ENCODE data around the gene PHF21B.

PHF21B gene

DNA sequence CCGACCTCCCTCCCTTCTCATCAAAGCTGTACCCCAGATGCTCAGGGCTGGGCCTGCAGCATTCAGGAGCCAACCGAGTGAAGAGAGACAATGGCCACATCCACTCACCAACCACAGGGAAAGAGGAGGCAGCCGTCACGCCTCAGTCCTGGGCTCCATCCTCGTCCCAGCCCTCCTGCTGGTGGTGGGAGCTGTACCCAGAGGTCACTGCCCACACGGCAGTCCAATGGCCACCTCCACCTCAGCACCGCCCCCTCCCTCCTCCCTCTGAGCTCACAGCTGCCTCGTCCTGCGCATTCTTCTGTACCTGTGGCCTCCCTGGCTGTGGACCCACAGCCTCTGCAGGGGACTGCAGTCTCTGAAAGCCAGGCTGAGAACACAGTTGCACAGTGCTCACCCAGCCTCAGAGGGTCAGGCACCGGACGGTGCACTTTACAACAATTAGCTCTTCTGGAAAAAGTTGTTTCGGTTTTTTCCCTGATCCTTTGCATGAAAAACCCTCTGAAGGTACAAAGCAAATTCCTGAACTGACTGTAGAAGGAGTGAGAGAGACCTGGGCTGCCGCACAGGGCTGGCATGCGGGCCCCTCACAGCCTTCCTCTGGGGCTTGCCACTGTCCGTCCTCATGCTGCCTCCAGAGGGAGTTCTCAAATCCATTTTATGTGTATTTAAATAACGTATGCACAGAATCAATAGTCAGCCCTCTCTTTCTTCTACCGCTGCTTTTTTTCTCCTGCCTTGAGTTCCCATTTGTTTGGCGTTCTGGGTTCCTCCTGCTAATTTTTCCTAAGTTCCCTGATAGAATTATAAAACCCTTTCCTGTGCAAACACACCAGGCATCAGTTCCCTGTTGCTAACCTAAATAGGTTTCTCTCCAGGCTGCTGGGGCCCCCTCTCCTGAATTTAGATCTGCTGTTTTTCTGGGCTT, 52.7 kb downstream of the PHF21B start:
- no peak for DNase-seq (ENCODE audit: low spot score)

DNA sequence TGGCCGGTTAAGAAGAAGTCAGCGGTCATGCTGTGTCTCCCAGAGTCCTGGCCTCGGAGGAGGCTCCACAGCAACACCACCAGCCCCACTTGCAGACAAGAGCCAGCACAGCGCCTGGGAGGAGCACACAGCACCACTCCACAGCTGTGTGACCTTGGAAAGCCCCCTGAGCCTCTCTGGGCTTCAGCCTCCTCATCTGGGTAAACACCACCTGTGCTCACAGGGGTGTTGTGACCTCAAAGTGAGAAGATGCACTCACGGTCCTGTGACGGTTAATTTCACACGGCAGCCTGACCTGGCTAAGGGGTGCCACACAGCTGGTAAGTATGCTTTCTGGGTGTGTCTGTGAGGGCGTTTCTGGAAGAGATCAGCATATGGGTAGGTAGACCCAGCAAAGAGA, 54.7 kb downstream of the PHF21B start:
- no peak for DNase-seq (ENCODE audit: low spot score)

DNA sequence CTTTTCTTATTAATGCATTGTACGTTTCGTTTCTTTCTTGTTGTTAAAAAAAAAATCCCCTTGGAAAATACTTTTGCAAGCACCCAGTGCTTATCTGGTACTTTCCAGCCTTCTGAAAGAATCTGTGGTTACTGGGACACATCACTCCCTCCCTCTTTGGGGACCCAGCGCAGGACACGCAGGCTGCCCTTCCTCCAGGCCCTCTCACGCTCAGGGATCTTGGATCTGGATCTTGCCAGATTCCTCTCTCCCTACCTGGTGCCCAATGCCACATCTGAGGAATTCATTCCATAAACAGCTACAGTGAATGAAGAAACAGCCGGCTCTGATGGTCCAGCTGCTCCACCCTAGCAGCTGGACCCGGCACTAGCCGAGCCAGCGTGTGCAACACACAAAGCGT, 55.7 kb downstream of the PHF21B start:
- no peak for DNase-seq (ENCODE audit: low spot score)

DNA sequence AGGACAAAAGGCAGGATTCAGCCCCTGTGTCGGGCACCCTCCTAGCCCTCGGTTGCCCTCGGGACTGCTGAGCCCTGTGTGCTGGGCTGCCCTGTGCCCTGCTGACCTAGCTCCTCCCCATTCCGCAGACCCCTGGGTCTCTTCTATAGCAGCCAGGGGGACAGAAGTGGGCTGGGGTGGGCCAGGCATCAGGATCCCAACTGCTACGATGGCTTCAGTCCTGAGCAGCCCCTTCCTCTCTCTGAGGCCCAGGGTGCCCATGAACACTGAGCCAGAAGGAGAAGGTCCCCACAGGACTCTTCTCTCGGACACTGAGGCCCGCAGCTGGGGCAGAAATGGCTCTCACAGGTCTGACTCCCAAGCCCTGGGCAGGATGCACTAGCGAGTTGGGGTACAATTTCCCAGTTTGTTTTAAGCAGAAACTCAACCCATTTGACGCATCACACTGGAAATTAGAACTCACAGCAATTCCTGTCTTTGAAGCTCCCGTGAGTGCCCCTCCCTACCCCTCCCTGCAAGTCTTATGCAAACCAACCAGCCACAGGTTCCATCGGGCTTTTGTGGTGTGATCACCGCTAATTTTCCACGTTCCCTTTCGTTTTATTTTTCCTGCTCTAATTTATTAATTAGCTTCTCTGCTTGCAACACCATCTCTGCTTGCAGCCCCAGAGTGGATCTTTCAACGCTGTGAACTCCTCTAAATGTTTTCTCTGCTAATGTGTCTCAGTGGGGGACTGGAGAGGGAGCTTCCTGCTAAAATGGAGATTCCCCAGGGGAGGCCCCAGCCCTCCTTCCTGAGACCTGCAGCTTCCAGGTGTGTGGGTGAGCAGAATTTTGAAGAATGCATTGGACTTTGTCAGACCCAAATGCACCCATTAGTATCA, 56.7 kb downstream of the PHF21B start:
- no peak for DNase-seq (ENCODE audit: low spot score)

- DNase-seq (ENCODE audit: low spot score): no peak
Observed at GRCh38 chr22:44951510-44951816, 58.3 kb downstream of the PHF21B start.

DNA sequence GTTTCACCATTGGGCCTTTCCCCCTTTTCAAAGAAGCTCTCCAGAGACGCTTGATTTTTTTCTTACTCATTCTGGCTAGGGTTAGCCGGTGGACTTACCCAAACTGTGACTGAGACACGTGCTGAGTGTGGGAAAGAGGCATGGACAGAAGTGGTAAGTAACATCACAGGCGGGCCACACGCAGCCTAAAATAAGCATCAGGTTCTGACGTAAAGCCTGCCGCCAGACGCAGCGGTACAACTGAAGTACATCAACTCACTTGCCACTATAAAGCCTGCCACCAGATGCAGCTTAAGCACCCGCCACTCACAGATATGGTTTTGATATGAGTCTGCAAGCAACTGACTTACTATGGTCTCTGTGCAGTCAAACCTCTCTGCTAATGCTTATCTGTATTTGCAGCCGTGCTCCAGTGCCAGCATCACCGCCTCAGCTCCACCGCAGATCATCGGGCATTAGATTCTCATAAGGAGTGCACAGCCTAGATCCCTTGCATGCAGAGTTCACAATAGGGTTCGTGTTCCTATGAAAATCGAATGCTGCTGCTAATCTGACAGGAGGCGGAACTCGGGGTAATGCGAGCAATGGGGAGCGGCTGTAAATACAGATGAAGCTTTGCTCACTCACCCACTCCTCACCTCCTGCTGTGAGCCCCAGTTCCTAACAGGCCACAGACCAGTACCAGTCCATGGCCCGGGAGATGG, 58.8 kb downstream of the PHF21B start:
- no peak for DNase-seq (ENCODE audit: low spot score)

DNA sequence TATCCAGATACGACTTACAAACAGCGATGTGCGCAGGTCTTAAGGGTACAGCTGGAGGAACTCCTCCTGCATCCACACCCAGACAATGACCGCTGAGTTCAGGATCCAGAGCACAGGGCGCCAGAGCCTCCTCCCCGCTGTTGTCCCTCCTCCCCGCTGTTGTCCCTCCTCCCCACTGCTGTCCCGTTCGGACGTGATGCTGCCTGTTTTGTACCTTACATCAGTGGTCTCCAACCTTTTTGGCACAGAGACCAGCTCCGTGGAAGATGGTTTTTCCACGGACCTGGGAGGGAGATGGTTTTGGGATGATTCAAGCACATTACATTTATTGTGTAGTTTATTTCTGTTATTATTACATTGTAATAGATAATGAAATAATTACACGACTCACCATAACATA, 62.0 kb downstream of the PHF21B start:
- DNase-seq (ENCODE audit: low spot score): no peak

DNA sequence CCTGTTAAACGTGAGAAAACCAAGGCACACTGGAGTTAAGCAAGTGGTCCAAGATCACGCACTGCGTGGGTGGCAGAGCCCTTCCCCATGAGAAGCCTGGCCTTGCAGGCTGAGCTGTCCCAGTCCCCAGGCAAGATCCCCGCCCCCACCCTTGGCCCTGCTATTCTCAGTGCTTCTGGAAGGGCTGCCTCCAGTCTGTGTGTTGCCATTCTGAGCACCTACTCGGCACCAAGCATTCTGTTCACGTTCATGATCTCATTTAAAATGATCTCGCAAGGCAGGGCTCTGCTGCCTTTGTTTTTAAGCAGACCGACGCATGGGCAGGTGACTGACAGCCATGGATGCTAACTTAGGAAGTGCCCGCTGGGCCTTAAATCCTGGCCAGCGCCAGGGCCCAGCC, 62.8 kb downstream of the PHF21B start:
- no peak for DNase-seq (ENCODE audit: low spot score)

DNA sequence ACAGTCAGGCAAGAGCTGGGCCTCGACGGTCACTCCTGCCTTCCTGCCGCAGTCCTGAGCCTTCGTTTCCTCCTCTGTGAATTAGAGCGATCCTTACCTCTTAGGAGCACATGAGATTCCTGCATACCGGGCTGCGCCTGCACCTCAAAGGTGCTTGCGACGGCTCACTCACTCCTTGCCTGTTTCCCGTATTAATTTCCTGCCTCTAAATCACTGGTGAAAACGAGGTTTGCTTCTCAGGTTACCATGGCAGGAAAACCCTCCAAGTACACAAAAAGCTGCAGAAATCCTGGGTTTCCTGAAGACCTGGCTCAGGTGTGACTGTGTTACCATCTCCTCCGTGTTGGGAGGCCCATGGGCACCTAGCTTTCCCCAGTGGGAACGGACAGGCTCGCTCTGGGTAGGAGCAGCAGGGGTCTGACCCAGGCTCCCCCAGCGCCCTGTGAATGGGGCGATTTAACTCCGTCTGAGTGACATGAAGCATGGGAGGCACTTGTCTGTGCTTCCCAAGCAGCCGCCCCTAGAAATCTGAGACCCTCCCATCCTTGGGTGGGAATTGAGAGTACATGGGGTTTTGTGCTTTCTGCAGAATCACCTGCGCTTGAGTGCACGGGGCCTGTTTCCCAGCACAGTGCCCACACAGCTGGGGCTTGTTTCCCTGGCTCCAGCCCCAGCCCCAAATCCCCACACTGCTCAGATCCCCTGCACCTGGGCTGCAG, 64.8 kb downstream of the PHF21B start:
- no peak for DNase-seq (ENCODE audit: low spot score)

DNA sequence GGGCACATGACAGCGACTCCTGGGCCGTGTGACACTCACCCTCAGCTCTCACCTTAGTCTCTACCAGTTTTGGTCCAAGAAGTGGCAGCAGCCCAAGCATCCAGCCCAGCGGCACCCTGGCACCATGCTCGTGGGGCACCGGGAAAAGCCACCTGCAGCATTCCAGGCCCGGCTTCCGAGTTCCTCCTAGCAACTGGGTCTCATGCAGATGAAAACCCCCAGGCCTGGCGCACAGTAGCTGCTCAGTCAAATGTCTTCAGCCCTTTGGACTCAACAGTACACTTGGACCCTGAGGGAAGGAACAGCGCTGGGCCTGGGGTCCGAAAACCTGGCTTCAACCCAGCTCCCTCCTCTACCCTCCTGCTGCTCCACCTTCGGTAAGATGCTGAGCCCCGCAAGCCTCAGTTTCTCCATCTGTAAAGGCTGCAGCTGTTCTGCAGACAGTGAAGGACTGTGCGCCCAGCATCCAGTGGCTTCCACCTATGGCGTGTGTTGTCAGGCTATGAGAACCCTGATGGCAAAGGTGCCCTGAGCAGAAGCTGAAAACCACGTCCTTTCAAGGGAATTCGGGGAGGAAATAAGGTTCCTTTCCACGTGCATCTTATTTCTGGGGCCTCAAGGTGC, 66.0 kb downstream of the PHF21B start:
- no peak for DNase-seq (ENCODE audit: low spot score)

GRCh38 chr22:44942979-44943700, 66.7 kb downstream of the PHF21B start:
- no peak for DNase-seq (ENCODE audit: low spot score)

GRCh38 chr22:44942056-44942455, 67.7 kb downstream of the PHF21B start:
- DNase-seq (ENCODE audit: low spot score): no peak

- no peak for DNase-seq (ENCODE audit: low spot score)
Observed at GRCh38 chr22:44941207-44941606, 68.6 kb downstream of the PHF21B start.

DNA sequence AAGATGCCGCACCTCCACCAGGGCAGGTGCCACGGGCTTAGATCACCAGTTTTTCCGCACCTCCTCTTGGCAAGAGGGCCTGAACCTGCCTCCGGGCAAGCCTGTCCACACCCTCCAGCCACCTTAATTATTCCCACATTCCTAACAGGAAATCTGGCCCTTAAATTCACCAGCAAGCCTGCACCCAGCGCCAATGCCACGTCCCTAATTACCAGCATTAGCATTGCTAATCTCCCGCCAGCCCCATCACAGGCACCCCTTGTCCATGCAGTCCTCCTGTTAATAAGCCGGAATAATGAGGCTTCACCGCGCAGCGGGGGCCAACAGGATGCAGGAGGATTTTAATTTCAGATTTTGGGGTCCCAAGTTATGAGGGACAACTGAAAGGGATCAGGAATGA, 69.7 kb downstream of the PHF21B start:
- no peak for DNase-seq (ENCODE audit: low spot score)

DNA sequence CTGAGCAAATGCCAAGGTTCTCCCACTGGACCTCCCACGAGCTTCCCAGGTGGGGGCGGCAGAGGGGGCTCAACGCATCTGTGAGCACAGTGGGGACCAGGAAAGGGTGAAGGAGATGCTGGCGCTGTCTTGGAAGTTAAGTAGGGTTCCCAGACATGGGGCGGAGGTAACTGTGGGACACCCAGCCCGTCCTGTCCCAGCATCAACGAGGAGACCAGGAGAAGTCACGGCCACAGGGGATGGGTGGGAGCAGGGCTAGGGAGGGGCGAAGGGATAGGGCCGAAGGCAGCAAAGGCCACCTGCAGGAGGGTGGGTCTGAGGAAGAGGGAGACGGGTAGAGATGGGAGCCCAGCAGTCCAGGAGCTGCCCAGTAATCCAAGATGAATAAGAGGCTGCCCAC, 70.4 kb downstream of the PHF21B start:
- no peak for DNase-seq (ENCODE audit: low spot score)

- DNase-seq (ENCODE audit: low spot score): no peak
Observed at GRCh38 chr22:44938886-44939285, 70.9 kb downstream of the PHF21B start.

GRCh38 chr22:44937216-44937615, 72.6 kb downstream of the PHF21B start:
- DNase-seq (ENCODE audit: low spot score): no peak

- DNase-seq (ENCODE audit: low spot score): no peak
Observed at GRCh38 chr22:44936201-44936600, 73.6 kb downstream of the PHF21B start.

GRCh38 chr22:44935724-44936123, 74.1 kb downstream of the PHF21B start:
- no peak for DNase-seq (ENCODE audit: low spot score)

DNA sequence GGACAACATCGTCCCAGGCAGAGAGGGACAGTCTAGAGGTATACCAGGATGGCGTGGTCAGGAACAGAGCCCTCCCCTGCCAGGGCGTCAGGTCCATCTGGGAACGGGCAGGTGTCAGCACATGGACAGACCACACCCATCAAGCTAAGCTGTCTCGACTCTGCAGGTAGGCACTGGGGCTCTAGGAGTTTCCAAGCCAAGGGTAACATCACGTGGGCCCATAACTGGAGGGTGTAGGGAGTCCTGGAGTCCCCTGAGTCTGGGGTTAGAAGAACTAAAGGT, 75.4 kb downstream of the PHF21B start:
- no peak for DNase-seq (ENCODE audit: low spot score)
